NB4 (cell line): ENCODE measurements around the gene TANGO6.

ENCODE experiments used
- MYC ChIP-seq: IDR thresholded peaks from 2 replicates; pipeline ENCODE4 v1.6.1; 2011; ENCODE audit warnings: low read depth, low read length
- POLR2A ChIP-seq: IDR thresholded peaks from 2 replicates; pipeline ENCODE4 v1.6.1; 2011; ENCODE audit warnings: mild to moderate bottlenecking; ENCODE audit not compliant: insufficient read length; ENCODE audit errors: extremely low read depth
- TF ChIP-seq, protein P1 (sequence below): IDR thresholded peaks from one replicate; pipeline ENCODE4 v1.5.1; 2012; ENCODE audit warnings: low read depth, low read length
- TF ChIP-seq, protein P2 (sequence below): IDR thresholded peaks from 2 replicates; pipeline ENCODE4 v1.6.1; 2011; ENCODE audit warnings: low read depth, low read length

DNA sequence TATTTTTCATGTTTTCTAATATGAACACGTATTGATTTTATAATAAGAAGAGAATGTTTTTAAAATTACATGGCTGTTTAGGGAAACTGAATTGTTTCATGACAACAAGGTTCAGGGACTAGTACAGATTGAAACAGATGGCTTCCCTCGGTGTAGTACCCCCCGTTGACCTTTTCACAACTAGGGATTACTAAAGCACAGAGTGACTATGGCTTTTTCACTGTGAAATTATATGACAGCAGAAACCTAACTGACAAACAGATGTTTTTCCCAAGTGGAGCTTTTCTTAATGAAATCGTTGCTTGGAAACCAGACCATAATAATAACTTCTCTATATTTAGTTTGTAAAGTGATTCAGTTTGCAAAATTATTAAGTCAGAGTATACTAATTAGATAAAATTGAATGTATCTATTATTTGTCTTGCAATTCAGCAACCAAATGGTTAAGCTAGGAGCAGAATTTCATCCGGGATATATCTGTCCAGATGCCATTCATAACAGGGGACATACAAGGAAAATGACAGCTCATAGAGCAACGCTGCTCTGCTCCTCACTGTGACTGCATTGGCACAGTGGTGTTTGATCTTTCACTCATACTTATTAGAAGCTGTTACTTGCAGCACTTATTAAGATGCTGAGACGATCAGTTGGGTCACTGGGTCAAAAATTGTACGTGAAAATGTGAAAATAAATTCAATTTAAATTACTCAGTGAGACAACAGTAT lies 111.7 kb downstream of the TANGO6 start:
- TF ChIP-seq, protein P1, sequence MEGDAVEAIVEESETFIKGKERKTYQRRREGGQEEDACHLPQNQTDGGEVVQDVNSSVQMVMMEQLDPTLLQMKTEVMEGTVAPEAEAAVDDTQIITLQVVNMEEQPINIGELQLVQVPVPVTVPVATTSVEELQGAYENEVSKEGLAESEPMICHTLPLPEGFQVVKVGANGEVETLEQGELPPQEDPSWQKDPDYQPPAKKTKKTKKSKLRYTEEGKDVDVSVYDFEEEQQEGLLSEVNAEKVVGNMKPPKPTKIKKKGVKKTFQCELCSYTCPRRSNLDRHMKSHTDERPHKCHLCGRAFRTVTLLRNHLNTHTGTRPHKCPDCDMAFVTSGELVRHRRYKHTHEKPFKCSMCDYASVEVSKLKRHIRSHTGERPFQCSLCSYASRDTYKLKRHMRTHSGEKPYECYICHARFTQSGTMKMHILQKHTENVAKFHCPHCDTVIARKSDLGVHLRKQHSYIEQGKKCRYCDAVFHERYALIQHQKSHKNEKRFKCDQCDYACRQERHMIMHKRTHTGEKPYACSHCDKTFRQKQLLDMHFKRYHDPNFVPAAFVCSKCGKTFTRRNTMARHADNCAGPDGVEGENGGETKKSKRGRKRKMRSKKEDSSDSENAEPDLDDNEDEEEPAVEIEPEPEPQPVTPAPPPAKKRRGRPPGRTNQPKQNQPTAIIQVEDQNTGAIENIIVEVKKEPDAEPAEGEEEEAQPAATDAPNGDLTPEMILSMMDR = no peak
- TF ChIP-seq POLR2A = no peak
- TF ChIP-seq, protein P2, sequence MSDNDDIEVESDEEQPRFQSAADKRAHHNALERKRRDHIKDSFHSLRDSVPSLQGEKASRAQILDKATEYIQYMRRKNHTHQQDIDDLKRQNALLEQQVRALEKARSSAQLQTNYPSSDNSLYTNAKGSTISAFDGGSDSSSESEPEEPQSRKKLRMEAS = no peak
- TF ChIP-seq MYC = no peak
